A673 (cell line): ENCODE results near the gene TSPAN31.

Source experiments
- CTCF ChIP-seq: fragments of 300-800, 200-600 bp; sonication (generic); conservative IDR thresholded peaks from 2 replicates; pipeline ENCODE4 v1.5.1; 2017; ENCODE audit warnings: low read depth, mild to moderate bottlenecking, antibody characterized with exemption, low read length, moderate library complexity, mixed read lengths
- EZH2 ChIP-seq: fragments of 200-600 bp; sonication (generic); IDR thresholded peaks from 2 replicates; pipeline ENCODE4 v1.6.1; 2017; ENCODE audit warnings: borderline replicate concordance, low read depth, mild to moderate bottlenecking, mixed read lengths, antibody characterized with exemption, low read length; ENCODE audit not compliant: poor library complexity, severe bottlenecking

GRCh38 chr12:57697076-57697475 is 47.8 kb upstream of the TSPAN31 start:
- TF ChIP-seq CTCF (no peak), EZH2 (no peak)
